Stimulated activated effector memory CD8-positive, alpha-beta T cell treated with anti-CD3 and anti-CD28 coated beads, Interleukin-12 subunit alpha, Interleukin-12 subunit beta, amount 100 ng/mL, for 72 hours (primary cell): ENCODE results near the gene RASSF8.

ENCODE experiments used
- ATAC-seq: fragments of 150-1000 bp; cut with Tn5 transposase; 2 replicates; pipeline ENCODE4 v1.10.0; 2021
- DNase-seq, 2 donors: peaks; one replicate each; pipeline ENCODE4 v3.0.0; 2021 to 2022; ENCODE audit warnings: low spot score in 2 of 2
- H3K27ac Mint-ChIP-seq: one replicate; pipeline ENCODE4 v1.8.0; 2022; ENCODE audit warnings: mild to moderate bottlenecking, mixed read lengths
- H3K36me3 Mint-ChIP-seq: one replicate; pipeline ENCODE4 v1.8.0; 2022; ENCODE audit warnings: mild to moderate bottlenecking, mixed read lengths
- H3K4me1 Mint-ChIP-seq: one replicate; pipeline ENCODE4 v1.8.0; 2022; ENCODE audit warnings: mixed read lengths
- H3K4me3 Mint-ChIP-seq: one replicate; pipeline ENCODE4 v1.8.0; 2022; ENCODE audit warnings: mild to moderate bottlenecking, mixed read lengths
- H3K9me3 Mint-ChIP-seq: one replicate; pipeline ENCODE4 v1.8.0; 2022; ENCODE audit warnings: mixed read lengths

RASSF8 gene

GRCh38 chr12:26122681-26123481 is 164.4 kb downstream of the RASSF8 start:
- ATAC-seq (peak; percentile 55), DNase-seq (peak in 1 of 2 donors; percentile 60)
- Mint-ChIP-seq H3K9me3 (no peaks in the 10 kb centered on the region), H3K36me3 (no peaks in the 10 kb centered on the region), H3K4me3 (peak overlapping the region; percentile 65), H3K4me1 (peaks cover 38% of the 10 kb centered on the region), H3K27ac (no peak overlapping the region)

- Mint-ChIP-seq H3K9me3 (no peaks in the 10 kb centered on the region), H3K4me3 (peak overlapping the region; percentile 65), H3K27ac (no peak overlapping the region), H3K36me3 (no peaks in the 10 kb centered on the region), H3K4me1 (peaks cover 38% of the 10 kb centered on the region)
- no peak for ATAC-seq
- no peak for DNase-seq
Measured at GRCh38 chr12:26123482-26123980, 165.0 kb downstream of the RASSF8 start.

DNA sequence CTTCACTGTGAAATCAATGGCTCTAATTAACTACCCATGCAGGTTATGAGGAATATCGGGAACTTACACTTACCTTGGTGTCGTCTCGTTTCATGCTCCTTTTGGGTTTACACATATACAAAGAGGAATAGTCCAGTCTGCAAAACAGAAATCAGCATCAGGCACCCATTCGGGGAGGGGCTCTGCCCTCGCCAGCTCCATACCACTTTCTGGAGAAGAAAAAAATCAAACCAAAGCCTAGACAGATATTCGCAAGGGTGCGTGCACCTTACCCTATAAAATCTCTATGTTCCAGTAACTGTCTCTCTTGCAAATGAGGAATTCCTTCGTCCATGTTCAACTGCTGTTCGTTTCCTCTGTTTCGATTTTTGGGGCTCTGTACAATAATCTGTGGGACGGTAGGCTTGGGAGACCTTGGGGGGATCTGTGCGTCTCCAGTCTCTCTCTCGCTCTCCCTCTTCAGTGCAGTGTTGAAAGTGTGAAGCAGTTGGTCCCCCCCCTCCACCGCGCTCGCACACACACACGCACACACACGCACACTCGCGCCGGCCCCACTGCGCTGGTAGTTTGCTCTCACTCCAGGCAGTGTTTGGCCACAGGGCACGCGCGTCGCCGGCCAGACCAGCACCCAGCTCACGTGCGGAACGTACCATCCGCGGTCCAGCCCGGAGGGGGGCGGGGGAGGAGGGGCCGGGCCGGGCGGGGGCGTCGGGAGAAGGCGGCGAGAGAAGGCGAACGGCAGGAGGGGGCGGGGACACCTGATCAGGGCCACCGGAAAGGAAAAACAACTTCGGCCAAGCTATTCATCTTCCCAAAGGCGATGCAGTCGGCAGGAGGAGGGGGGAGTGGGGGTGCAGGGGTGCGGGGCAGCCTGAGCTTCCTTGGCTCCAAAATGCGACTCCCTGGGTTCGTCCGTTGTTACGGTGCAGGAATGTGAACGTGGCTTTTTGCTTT is 166.2 kb downstream of the RASSF8 start, which contains the start of gene BHLHE41:
Gene BHLHE41 (minus strand): TSS at position 592 of the 954 bp plus-strand sequence. CDS start 258 bp downstream, at position 334.
- Mint-ChIP-seq H3K27ac (no peak within 1 kb of the TSS), H3K4me3 (peak within 1 kb of the TSS; percentile 73), H3K36me3 (no peaks in the 10 kb centered on the region), H3K4me1 (peaks cover 38% of the 10 kb centered on the region), H3K9me3 (no peaks in the 10 kb centered on the region)
- DNase-seq (no peak), ATAC-seq (no peak)

DNA sequence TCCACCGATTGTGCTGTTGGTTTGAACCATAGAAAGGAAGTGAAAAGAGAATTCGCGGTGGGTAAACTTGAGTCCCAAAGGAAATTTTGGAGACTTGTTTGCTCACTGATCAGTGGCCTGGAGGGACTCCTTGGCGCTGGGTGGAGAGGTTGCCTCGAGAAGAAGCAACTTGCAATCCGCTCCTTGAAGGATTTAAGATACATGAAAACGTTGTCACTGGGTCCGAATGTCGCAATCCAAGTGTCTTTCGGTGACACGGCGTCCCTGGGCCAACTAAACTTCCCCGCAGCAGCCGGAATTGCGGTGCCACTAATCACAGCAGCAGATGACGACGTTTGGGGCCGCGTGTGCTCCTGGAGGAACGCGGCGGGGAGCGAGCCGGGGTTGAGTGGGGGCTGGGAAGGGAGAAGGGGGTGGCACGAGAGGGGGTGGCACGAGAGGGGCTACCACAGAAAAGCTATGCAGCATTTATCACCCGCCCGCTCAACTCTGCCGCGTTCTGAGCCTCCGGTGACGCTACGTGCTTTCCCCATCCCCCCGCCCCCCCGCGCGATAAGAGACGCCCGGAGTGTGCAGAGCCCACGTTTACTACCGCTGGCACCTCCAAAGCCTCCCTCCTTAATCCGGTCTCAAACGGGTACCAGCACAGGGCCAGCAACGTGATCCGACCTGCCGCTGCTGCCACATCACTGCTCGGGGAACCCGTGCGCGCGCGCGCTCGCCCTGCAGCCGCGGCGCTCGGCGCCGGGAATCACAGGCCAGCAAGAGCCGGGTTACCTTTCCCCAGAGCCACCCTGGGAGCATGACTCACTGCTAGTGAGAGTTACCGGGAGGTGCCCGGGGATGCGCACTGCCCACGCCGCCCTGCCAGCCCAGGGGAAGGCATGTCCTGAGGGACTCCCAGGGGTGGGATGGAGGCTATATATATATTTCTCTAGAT is 167.2 kb downstream of the RASSF8 start:
- Mint-ChIP-seq H3K4me1 (peaks cover 38% of the 10 kb centered on the region), H3K4me3 (peak overlapping the region; percentile 73), H3K27ac (no peak overlapping the region), H3K9me3 (no peaks in the 10 kb centered on the region), H3K36me3 (no peaks in the 10 kb centered on the region)
- DNase-seq: peak in 1 of 2 donors; percentile 57
- ATAC-seq: peak; percentile 46

GRCh38 chr12:26126340-26127284 is 168.1 kb downstream of the RASSF8 start:
- ATAC-seq (peak; percentile 54), DNase-seq (peak in 1 of 2 donors; percentile 62)
- Mint-ChIP-seq H3K4me3 (peak overlapping the region; percentile 73), H3K27ac (no peak overlapping the region), H3K4me1 (peaks cover 38% of the 10 kb centered on the region), H3K36me3 (no peaks in the 10 kb centered on the region), H3K9me3 (no peaks in the 10 kb centered on the region)

GRCh38 chr12:26127404-26127803 is 168.9 kb downstream of the RASSF8 start:
- Mint-ChIP-seq H3K27ac (no peak overlapping the region), H3K9me3 (no peaks in the 10 kb centered on the region), H3K4me3 (no peak overlapping the region), H3K36me3 (no peaks in the 10 kb centered on the region), H3K4me1 (peaks cover 38% of the 10 kb centered on the region)
- no peak for DNase-seq
- no peak for ATAC-seq

DNA sequence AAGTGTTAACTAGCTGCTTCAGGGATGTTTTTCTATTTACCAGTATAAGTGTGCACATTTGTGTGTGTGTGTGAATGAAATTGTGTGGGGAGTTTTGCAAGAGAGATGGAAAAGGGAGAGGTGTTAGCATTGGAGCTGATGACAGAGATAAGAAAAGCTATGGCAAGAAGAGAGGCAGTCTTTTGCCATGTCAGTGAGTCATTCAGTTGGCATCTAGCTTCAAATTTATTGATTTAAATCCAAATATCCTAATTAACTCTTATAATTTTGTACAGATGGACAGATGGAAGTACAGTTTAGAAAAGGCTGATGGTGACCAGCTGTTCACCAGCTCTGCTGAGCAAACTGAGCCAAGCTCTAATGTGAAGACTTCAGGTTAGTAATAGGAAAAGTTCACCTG is 169.7 kb downstream of the RASSF8 start:
- Mint-ChIP-seq H3K36me3 (no peaks in the 10 kb centered on the region), H3K4me3 (no peak overlapping the region), H3K9me3 (no peaks in the 10 kb centered on the region), H3K27ac (no peak overlapping the region), H3K4me1 (peaks cover 34% of the 10 kb centered on the region)
- no peak for ATAC-seq
- DNase-seq: no peak
